GM10266 (cell line): ENCODE data around the gene CFAP99.

Experiments
- DNase-seq: peaks from one replicate; pipeline ENCODE4 v3.0.0; 2012; ENCODE audit errors: extremely low spot score
- TF ChIP-seq, protein P1 (sequence below): IDR thresholded peaks from 2 replicates; pipeline ENCODE4 v1.5.1; 2012; ENCODE audit warnings: mild to moderate bottlenecking, low read depth; ENCODE audit not compliant: control insufficient read depth, insufficient read depth; ENCODE audit errors: missing control alignments

The CFAP99 gene

DNA sequence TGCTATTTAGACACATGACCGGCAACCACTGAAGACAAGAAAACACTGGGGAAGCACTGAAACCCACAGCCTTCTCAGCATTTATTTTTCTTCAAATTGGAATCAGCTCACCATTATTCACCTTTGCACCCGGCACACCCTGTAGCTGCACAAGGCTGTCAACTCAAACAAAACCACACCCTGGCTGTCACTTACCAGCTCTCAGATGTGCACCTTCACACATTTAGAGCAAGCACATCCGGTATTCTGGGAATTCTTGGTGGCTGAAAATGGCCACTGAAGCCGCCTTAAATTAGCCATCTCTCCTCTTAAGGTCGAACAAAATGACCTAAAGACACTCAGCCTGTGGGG lies 6.2 kb upstream of the CFAP99 start:
- peak; percentile 54 for DNase-seq
- TF ChIP-seq, protein P1, sequence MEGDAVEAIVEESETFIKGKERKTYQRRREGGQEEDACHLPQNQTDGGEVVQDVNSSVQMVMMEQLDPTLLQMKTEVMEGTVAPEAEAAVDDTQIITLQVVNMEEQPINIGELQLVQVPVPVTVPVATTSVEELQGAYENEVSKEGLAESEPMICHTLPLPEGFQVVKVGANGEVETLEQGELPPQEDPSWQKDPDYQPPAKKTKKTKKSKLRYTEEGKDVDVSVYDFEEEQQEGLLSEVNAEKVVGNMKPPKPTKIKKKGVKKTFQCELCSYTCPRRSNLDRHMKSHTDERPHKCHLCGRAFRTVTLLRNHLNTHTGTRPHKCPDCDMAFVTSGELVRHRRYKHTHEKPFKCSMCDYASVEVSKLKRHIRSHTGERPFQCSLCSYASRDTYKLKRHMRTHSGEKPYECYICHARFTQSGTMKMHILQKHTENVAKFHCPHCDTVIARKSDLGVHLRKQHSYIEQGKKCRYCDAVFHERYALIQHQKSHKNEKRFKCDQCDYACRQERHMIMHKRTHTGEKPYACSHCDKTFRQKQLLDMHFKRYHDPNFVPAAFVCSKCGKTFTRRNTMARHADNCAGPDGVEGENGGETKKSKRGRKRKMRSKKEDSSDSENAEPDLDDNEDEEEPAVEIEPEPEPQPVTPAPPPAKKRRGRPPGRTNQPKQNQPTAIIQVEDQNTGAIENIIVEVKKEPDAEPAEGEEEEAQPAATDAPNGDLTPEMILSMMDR: no peak

DNA sequence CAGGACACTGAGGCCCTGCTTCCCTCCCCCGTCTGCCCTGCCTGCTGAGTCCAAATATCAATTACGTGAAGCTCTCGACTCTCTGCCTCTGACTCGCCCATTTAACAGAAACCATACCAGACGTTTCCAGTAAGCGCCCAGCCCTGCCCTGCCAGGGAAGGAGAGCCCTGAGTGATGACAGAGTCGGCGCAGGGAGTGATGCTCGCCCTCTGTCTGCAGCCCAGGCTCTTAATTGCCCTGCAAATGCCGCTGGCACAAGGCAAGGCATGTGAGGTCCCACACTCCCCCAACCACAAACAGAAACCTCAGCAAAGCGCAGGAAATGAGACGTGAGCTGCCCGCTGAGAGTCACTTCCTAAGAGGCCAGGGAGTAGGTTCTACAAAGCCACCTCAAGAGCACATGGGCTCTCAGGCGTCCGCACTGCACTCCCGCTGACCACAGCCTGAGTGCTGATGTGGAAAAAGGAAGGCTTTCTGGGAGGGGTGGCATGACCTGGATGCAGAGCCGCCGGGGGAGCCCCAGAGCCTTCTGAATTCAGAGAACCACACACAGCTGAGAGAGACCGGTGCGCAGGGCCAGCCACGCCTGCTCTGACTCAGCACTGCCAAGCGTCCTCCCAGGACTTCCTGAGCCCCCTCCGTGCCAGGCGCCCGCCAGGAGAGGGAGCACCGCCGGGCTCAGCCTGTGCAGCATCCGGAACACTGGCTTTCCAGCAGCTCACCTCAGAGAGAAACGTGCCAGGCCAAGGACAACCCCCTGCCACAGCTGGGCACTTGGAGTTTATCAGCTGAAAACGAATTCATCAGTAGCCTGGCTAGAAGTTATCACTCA lies 5.7 kb upstream of the CFAP99 start:
- peak; percentile 69 for DNase-seq

DNA sequence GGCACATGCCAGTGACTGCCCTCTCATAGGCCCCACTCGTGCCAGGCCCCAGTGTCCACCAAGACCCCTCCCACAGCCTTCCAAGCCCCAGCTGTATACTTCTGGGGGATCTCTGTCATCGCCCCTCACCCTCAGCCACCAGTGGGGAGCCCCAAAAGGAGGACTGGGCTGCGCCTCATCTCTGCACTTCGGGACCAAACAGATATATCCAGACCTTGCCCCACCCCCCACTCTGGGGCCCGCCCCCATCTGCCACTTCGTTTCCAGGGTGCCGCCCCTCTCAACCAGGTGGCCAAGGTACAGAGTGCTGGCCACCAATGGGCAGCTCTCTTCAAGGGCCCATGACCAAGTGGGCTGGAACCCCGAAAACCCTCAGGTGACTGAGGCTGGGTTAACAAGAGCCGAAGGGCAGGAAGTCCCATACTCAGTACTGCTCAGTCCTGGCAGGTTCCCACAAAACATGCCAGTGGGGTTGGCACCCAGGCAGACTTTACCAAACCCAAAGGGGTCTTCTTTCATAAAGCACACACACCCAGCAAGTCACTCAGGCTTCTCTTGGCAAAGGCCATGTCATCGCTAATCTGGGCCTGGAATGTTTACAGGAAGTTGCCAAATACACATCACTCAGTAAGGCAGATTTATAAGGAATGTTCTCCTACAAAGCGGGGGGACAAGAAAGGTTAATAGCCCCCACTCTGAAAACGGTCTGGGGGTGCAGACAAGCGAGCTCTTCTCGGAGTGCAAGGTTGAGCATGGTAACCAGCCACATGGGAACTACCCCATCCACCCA lies 4.7 kb upstream of the CFAP99 start:
- TF ChIP-seq, protein P1: no peak
- DNase-seq: no peak

More for the DNA sequence above, 5.7 kb upstream of the CFAP99 start:
- TF ChIP-seq, protein P1: peak; percentile 25

DNA sequence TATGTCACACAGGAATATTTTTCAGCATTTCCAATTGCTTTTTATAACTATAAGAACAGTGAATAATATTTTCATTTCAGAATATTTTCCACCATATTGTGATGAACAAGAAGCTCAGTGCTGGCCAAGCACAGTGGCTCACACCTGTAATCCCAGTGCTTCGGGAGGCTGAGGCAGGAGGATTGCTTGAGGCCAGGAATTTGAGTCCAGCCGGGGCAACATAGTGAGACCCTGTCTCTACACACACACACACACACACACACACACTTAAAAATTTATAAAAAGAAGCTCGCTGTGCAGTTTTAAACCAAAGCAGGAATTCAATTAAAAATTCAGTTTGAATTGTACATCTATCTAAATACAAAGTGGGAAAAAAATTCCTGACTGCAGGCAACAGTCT lies 3.5 kb upstream of the CFAP99 start:
- TF ChIP-seq, protein P1: no peak
- DNase-seq: no peak

DNA sequence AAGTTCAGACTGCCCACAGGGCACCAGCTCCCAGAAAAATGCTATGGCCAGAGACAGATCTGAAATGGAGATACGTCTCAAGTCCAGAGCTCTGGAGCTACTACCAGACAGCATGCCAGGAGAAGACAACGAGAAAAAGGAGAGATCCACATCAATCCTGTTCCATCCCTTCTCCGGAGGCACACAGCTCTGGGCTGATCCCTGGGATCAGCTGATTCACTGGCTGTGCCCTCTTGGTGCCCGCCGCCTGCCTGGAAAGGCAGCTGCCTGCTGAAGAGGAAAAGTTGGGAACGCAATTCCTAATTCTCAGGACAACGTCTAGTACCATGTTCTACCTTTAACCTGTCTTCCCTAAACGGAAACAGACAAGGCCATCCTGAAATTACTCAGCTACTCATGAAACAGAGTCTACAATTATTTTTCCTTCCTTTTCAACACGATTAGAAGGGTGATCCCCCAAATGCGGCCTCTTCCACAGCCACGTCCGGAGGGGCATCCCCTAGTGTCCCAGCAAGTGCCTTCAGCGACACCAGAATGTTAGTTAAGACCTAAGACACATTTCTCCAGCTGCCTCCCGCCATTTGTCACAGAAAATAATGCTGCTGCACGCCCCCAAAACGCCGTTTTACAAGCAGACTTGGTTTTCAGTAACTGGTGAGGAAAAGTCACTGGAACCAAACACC lies 2.7 kb upstream of the CFAP99 start:
- no peak for DNase-seq
- TF ChIP-seq, protein P1: no peak

DNA sequence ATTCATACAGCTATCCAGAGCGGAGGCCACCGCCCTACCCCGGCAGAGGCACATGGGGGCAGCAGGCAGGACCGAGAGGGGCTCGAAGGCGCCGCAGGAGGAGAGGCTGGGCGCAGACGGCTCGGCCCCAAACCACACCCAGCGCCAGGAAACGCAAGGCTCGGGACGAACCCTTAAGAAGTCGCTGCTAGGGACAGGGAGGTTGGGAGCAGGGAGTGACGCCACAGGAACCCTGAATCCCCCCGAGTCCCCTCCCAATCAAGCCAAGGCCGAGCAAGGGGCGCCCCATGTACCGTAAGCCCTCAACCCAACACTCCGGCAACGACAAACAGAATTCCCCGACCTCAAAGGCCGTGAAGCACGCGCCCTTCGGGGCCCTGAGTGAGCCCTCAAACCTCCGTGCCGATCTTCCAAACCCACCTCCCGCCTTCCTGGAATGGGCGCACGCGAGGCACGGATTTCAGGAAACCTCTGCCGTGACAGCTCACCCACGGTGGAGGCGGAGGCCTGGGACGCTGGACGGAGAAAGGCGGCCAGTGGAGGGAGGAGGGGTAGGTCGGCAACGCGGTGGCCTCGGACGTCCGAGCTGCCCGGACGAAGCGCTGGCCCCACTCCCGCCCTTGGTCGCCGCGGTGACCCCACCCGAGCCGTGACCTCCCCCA lies 2.1 kb upstream of the CFAP99 start:
- TF ChIP-seq, protein P1: no peak
- DNase-seq: no peak
